NCI-H2196 (cell line): ENCODE results near the gene PPM1A.
A peak's percentile ranks its signal among the peaks of the same experiment; 100 is the strongest.

ENCODE experiments used
- DNase-seq: peaks from one replicate; lab custom pipeline; 2025; ENCODE audit not compliant: unreplicated experiment; lab: John Stamatoyannopoulos, UW

Gene PPM1A

GRCh38 chr14:60226298-60226697 is 22.7 kb upstream of the PPM1A start:
- DNase-seq, result peak; percentile 43

GRCh38 chr14:60227291-60227690 is 21.7 kb upstream of the PPM1A start:
- DNase-seq, result no peak

- DNase-seq, result no peak
Observed at GRCh38 chr14:60229614-60230013, 19.4 kb upstream of the PPM1A start.

GRCh38 chr14:60232185-60232584 is 16.8 kb upstream of the PPM1A start:
- DNase-seq, result no peak

- no peak for DNase-seq
Observed at GRCh38 chr14:60233251-60233650, 15.8 kb upstream of the PPM1A start.

- no peak for DNase-seq
Observed at GRCh38 chr14:60233891-60234290, 15.1 kb upstream of the PPM1A start.

- no peak for DNase-seq
Observed at GRCh38 chr14:60235440-60235839, 13.6 kb upstream of the PPM1A start.

- DNase-seq, result no peak
Observed at GRCh38 chr14:60238955-60239354, 10.1 kb upstream of the PPM1A start.

- no peak for DNase-seq
Observed at GRCh38 chr14:60240139-60240856, 8.7 kb upstream of the PPM1A start.

- DNase-seq, result no peak
Observed at GRCh38 chr14:60241091-60241490, 7.9 kb upstream of the PPM1A start.

GRCh38 chr14:60242429-60242828 is 6.6 kb upstream of the PPM1A start:
- no peak for DNase-seq

GRCh38 chr14:60245380-60246177 is 3.4 kb upstream of the PPM1A start:
- DNase-seq, result no peak

- peak; percentile 91 for DNase-seq
Observed at GRCh38 chr14:60247994-60248696, 876 bp upstream of the PPM1A start.

GRCh38 chr14:60249321-60250256 is 568 bp downstream of the PPM1A start:
- DNase-seq, result peak; percentile 57

GRCh38 chr14:60250257-60251035 is 1.4 kb downstream of the PPM1A start:
- no peak for DNase-seq

- no peak for DNase-seq
Observed at GRCh38 chr14:60251877-60252276, 2.9 kb downstream of the PPM1A start.

GRCh38 chr14:60252630-60253029 is 3.6 kb downstream of the PPM1A start:
- no peak for DNase-seq

GRCh38 chr14:60253649-60254048 is 4.6 kb downstream of the PPM1A start:
- no peak for DNase-seq

- no peak for DNase-seq
Observed at GRCh38 chr14:60254176-60254575, 5.2 kb downstream of the PPM1A start.

GRCh38 chr14:60257865-60258264 is 8.8 kb downstream of the PPM1A start:
- DNase-seq, result no peak
